ENCODE results near the gene ANKRD28.

Gene ANKRD28

GRCh38 chr3:15660055-15660935 lies 137.5 kb downstream of the ANKRD28 start:
- no peak for DNase-seq (ENCODE audit: low read depth)

GRCh38 chr3:15659254-15659975 lies 138.4 kb downstream of the ANKRD28 start:
- DNase-seq (ENCODE audit: low read depth) = no peak

GRCh38 chr3:15657016-15657415 lies 140.8 kb downstream of the ANKRD28 start:
- no peak for DNase-seq (ENCODE audit: low read depth)

- no peak for DNase-seq (ENCODE audit: low read depth)
Measured at GRCh38 chr3:15656342-15656741, 141.4 kb downstream of the ANKRD28 start.

- no peak for DNase-seq (ENCODE audit: low read depth)
Measured at GRCh38 chr3:15654891-15655290, 142.9 kb downstream of the ANKRD28 start.

- no peak for DNase-seq (ENCODE audit: low read depth)
Measured at GRCh38 chr3:15654127-15654526, 143.7 kb downstream of the ANKRD28 start.

- DNase-seq (ENCODE audit: low read depth) = no peak
Measured at GRCh38 chr3:15653321-15653720, 144.5 kb downstream of the ANKRD28 start.

GRCh38 chr3:15651396-15651795 lies 146.4 kb downstream of the ANKRD28 start:
- no peak for DNase-seq (ENCODE audit: low read depth)

GRCh38 chr3:15649858-15650257 lies 147.9 kb downstream of the ANKRD28 start:
- no peak for DNase-seq (ENCODE audit: low read depth)

GRCh38 chr3:15649341-15649740 lies 148.4 kb downstream of the ANKRD28 start:
- no peak for DNase-seq (ENCODE audit: low read depth)

- DNase-seq (ENCODE audit: low read depth) = peak; percentile 37
Measured at GRCh38 chr3:15647611-15648167, 150.1 kb downstream of the ANKRD28 start.

- no peak for DNase-seq (ENCODE audit: low read depth)
Measured at GRCh38 chr3:15646851-15647511, 150.8 kb downstream of the ANKRD28 start.

GRCh38 chr3:15645740-15646501 lies 151.9 kb downstream of the ANKRD28 start:
- no peak for DNase-seq (ENCODE audit: low read depth)

GRCh38 chr3:15645246-15645645 lies 152.5 kb downstream of the ANKRD28 start:
- no peak for DNase-seq (ENCODE audit: low read depth)

- no peak for DNase-seq (ENCODE audit: low read depth)
Measured at GRCh38 chr3:15638891-15639262, 158.9 kb downstream of the ANKRD28 start.

- DNase-seq (ENCODE audit: low read depth) = no peak
Measured at GRCh38 chr3:15638193-15638890, 159.4 kb downstream of the ANKRD28 start.

GRCh38 chr3:15637131-15637951 lies 160.4 kb downstream of the ANKRD28 start:
- DNase-seq (ENCODE audit: low read depth) = no peak

GRCh38 chr3:15636028-15636709 lies 161.6 kb downstream of the ANKRD28 start:
- no peak for DNase-seq (ENCODE audit: low read depth)

- no peak for DNase-seq (ENCODE audit: low read depth)
Measured at GRCh38 chr3:15635121-15635661, 162.6 kb downstream of the ANKRD28 start.
